CD14-positive monocyte (primary cell): ENCODE measurements around the gene EXOC4. TPM values are rescaled to one million over a fixed set of nuclear protein-coding genes. Genes with fewer than 3 reads are reported as not detected.

ENCODE experiments used
- DNase-seq, 3 donors: peaks; one replicate each; pipeline ENCODE4 v3.0.0-alpha.2; 2011 to 2022
- H2AFZ ChIP-seq: 2 replicates; pipeline ENCODE4 v1.6.0; 2012; ENCODE audit warnings: mild to moderate bottlenecking, low read depth, low read length, inconsistent platforms; ENCODE audit not compliant: insufficient read depth, poor library complexity, severe bottlenecking
- H3K27ac ChIP-seq, 2 donors: 1 replicate in 1 of 2; 2 replicates in 1 of 2; pipeline ENCODE4 v1.5.1; 2012 to 2013; ENCODE audit warnings: low read length in 2 of 2, control low read depth in 1 of 2, inconsistent platforms in 1 of 2, low read depth in 1 of 2, mild to moderate bottlenecking in 1 of 2
- H3K27me3 ChIP-seq, 2 donors: one replicate each; pipeline versions ENCODE4 v1.6.0 to v1.6.1; 2011 to 2013; ENCODE audit warnings: low read length in 2 of 2; ENCODE audit not compliant: control insufficient read depth in 2 of 2, insufficient read depth in 2 of 2
- H3K36me3 ChIP-seq, 2 donors: replicated peaks in 1 of 2; 1 replicate in 1 of 2; 2 replicates in 1 of 2; pipeline versions ENCODE4 v1.5.1 to v1.6.1; 2012 to 2013; ENCODE audit warnings: low read length in 2 of 2, control low read depth in 1 of 2, inconsistent platforms in 1 of 2, mild to moderate bottlenecking in 1 of 2; ENCODE audit not compliant: insufficient read depth in 2 of 2, control insufficient read depth in 1 of 2
- H3K4me1 ChIP-seq, 2 donors: 1 replicate in 1 of 2; 2 replicates in 1 of 2; pipeline versions ENCODE4 v1.5.1 to v1.6.1; 2012 to 2013; ENCODE audit warnings: low read length in 2 of 2, control low read depth in 1 of 2, inconsistent platforms in 1 of 2, mild to moderate bottlenecking in 1 of 2, moderate library complexity in 1 of 2; ENCODE audit not compliant: insufficient read depth in 2 of 2, control insufficient read depth in 1 of 2
- H3K4me2 ChIP-seq: replicated peaks from 2 replicates; pipeline ENCODE3; 2012; ENCODE audit warnings: low read length, moderate library complexity, mild to moderate bottlenecking; ENCODE audit not compliant: poor library complexity, severe bottlenecking; ENCODE audit errors: extremely low read depth
- H3K4me3 ChIP-seq, 3 experiments: fragments of 200-600 bp in 1 of 3; sonication (generic) in 1 of 3; replicated peaks in 1 of 3; 1 replicate in 2 of 3; 2 replicates in 1 of 3; pipeline ENCODE4 v1.5.1; 2011 to 2013; ENCODE audit warnings: low read length in 3 of 3, mild to moderate bottlenecking in 3 of 3, control low read depth in 2 of 3, low read depth in 2 of 3, inconsistent platforms in 1 of 3, moderate library complexity in 1 of 3
- H3K79me2 ChIP-seq: 2 replicates; pipeline ENCODE4 v1.6.0; 2012; ENCODE audit warnings: mild to moderate bottlenecking, control low read depth, inconsistent platforms, low read length, moderate library complexity; ENCODE audit not compliant: insufficient read depth
- H3K9ac ChIP-seq: 2 replicates; pipeline ENCODE4 v1.6.0; 2017; ENCODE audit warnings: low read length, mild to moderate bottlenecking; ENCODE audit not compliant: insufficient read depth, poor library complexity, severe bottlenecking
- H3K9me3 ChIP-seq, 2 donors: replicated peaks in 1 of 2; 1 replicate in 1 of 2; 2 replicates in 1 of 2; pipeline versions ENCODE4 v1.5.1 to v1.6.1; 2012 to 2013; ENCODE audit warnings: low read length in 2 of 2, control low read depth in 1 of 2; ENCODE audit not compliant: control insufficient read depth in 1 of 2, insufficient read depth in 1 of 2
- H4K20me1 ChIP-seq: 2 replicates; pipeline ENCODE4 v1.6.0; 2012; ENCODE audit warnings: mild to moderate bottlenecking, low read length, control low read depth, moderate library complexity; ENCODE audit not compliant: insufficient read depth
- H3K27ac Mint-ChIP-seq, 7 donors: one replicate each; pipeline ENCODE4 v1.8.0; 2020; ENCODE audit warnings: mild to moderate bottlenecking in 7 of 7, mixed read lengths in 7 of 7, moderate library complexity in 6 of 7, inconsistent platforms in 2 of 7
- H3K27me3 Mint-ChIP-seq, 3 donors: one replicate each; pipeline ENCODE4 v1.8.0; 2021 to 2022; ENCODE audit warnings: low read depth in 3 of 3, mild to moderate bottlenecking in 3 of 3, mixed read lengths in 3 of 3, moderate library complexity in 3 of 3, inconsistent platforms in 1 of 3
- H3K36me3 Mint-ChIP-seq, 2 donors: one replicate each; pipeline ENCODE4 v1.8.0; 2020; ENCODE audit warnings: mixed read lengths in 2 of 2, inconsistent platforms in 1 of 2, mild to moderate bottlenecking in 1 of 2
- H3K4me1 Mint-ChIP-seq: one replicate; pipeline ENCODE4 v1.8.0; 2020; ENCODE audit warnings: mild to moderate bottlenecking, mixed read lengths
- H3K4me3 Mint-ChIP-seq, 2 donors: one replicate each; pipeline ENCODE4 v1.8.0; 2020; ENCODE audit warnings: mild to moderate bottlenecking in 2 of 2, mixed read lengths in 2 of 2, moderate library complexity in 1 of 2
- H3K9me3 Mint-ChIP-seq, 7 donors: one replicate each; pipeline ENCODE4 v1.8.0; 2020 to 2022; ENCODE audit warnings: mixed read lengths in 7 of 7, mild to moderate bottlenecking in 6 of 7, moderate library complexity in 6 of 7, inconsistent platforms in 2 of 7
- CTCF ChIP-seq: fragments of 200-600 bp; IDR thresholded peaks from one replicate; pipeline ENCODE4 v1.8.0; 2022; ENCODE audit warnings: antibody characterized with exemption, mild to moderate bottlenecking
- WGBS: methylation state at CpG from one replicate; pipeline ENCODE4 v1.1.5; 2013; ENCODE audit warnings: missing lambda C conversion rate; ENCODE audit not compliant: insufficient coverage; 5-methylcytosine and 5-hydroxymethylcytosine counted together
- intact Hi-C, 2 donors: fragments of 100-400 bp; cut with micrococcal nuclease; formaldehyde crosslinking; loops; one replicate each; pipeline versions ENCODE4 v1.15.0 to v1.15.1; 2023
- polyA plus RNA-seq, 3 donors: library from polyadenylated mRNA; depleted of rRNA in 1 of 3; unstranded in 2 of 3; stranded (reverse) in 1 of 3; fragments of 300-500 nt in 2 of 3; fragments of >200 nt in 1 of 3; fragmentation: Illumina TruSeq in 2 of 3; gene quantifications; 1 replicate in 2 of 3; 2 replicates in 1 of 3; pipeline ENCODE4 v1.2.3, GENCODE V29; 2012 to 2021

The EXOC4 gene
- polyA plus RNA-seq, 3 donors, result 20.6 to 22.3 (median 22.3) TPM

- Histone ChIP-seq H3K79me2 (no peaks in the 10 kb centered on the region), H3K27me3 (no peaks in the 10 kb centered on the region), H3K9ac (no peak overlapping the region), H4K20me1 (no peaks in the 10 kb centered on the region), H3K4me1 (no peaks in the 10 kb centered on the region), H3K36me3 (no peaks in the 10 kb centered on the region), H3K9me3 (peaks cover 5 to 8% of the 10 kb centered on the region in 2 donors), H3K27ac (no peak overlapping the region), H2AFZ (no peak overlapping the region), H3K4me2 (no peak overlapping the region), H3K4me3 (no peak overlapping the region)
- TF ChIP-seq CTCF, result no peak
- intact Hi-C loops, result no loop called here
- peaks cover 5% of the 10 kb centered on the region for H3K4me1 Mint-ChIP-seq
- 100% methylated on average over 1 of the region's 4 CpGs for WGBS
- no peak for DNase-seq
- H3K9me3 Mint-ChIP-seq, result peaks cover 0 to 11% (median 3%) of the 10 kb centered on the region in 7 donors
- H3K27me3 Mint-ChIP-seq, result no peaks in the 10 kb centered on the region
- no peak overlapping the region for H3K4me3 Mint-ChIP-seq
- H3K36me3 Mint-ChIP-seq, result peaks cover 3 to 4% of the 10 kb centered on the region in 2 donors
- no peak overlapping the region for H3K27ac Mint-ChIP-seq
Observed at GRCh38 chr7:133861876-133862275, 609.0 kb downstream of the EXOC4 start.

DNA sequence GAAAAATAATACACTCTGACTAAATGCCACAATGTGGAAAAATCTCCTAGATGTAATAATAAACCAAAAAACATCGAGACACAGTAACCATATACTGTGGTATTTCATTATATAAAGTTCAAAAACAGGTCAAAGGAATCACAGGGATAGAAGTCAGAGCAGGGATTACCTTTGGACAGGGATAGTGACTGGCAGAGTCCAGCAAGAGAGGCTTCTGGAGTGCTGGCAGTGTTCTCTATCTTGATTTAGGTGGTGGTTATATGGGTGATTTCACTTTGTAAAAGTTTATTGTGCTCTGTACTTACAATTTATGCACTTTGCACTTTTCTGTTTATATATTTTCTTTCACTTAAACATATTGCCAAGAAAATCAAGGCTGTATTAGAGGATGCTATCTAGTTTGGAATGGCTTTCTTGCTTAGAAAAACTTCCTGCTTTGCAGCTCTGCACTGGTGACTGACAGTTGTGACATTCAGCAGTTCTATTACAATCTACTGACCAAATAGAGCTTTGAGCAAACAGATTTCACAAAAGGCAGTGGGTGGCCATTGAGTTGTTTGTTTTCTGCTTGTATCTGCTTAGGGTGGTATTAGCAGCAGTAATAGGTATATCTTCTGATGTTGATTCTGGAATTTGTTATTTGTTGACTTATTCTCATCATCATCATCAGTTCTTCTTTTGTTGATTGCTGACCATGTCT is 610.6 kb downstream of the EXOC4 start:
- Histone ChIP-seq H3K27ac (no peak overlapping the region), H4K20me1 (no peaks in the 10 kb centered on the region), H3K9me3 (no peaks in the 10 kb centered on the region), H2AFZ (no peak overlapping the region), H3K27me3 (no peaks in the 10 kb centered on the region), H3K36me3 (no peaks in the 10 kb centered on the region), H3K4me1 (no peaks in the 10 kb centered on the region), H3K79me2 (no peaks in the 10 kb centered on the region), H3K9ac (no peak overlapping the region), H3K4me3 (no peak overlapping the region), H3K4me2 (no peak overlapping the region)
- TF ChIP-seq CTCF, result no peak
- no peak overlapping the region for H3K27ac Mint-ChIP-seq
- WGBS, result no CpG with 5 or more reads among the region's 1 CpG
- no peak overlapping the region for H3K4me3 Mint-ChIP-seq
- intact Hi-C loops, result no loop called here
- no peaks in the 10 kb centered on the region for H3K27me3 Mint-ChIP-seq
- peaks cover 0 to 3% (median 0%) of the 10 kb centered on the region in 7 donors for H3K9me3 Mint-ChIP-seq
- no peaks in the 10 kb centered on the region for H3K36me3 Mint-ChIP-seq
- H3K4me1 Mint-ChIP-seq, result peaks cover 5% of the 10 kb centered on the region
- DNase-seq, result no peak
